SK-N-SH (cell line): ENCODE results near the gene HDAC8. TPM values are rescaled to one million over a fixed set of nuclear protein-coding genes. Genes with fewer than 3 reads are reported as not detected.

ENCODE experiments used
- CTCF ChIA-PET: fragments of 300-600, 350-600 bp; formaldehyde crosslinking; extraction: SDS; loops from one replicate; lab custom pipeline; 2021; lab: Yijun Ruan, JAX
- POLR2A ChIA-PET: fragments of 350-600 bp; sonication (Branson Sonifier 250); formaldehyde crosslinking; extraction: SDS; loops from one replicate; lab custom pipeline; 2020; ENCODE audit warnings: antibody characterized with exemption, inconsistent platforms; lab: Yijun Ruan, JAX
- DNase-seq: peaks from one replicate; pipeline ENCODE4 v3.0.0; 2012
- H2AFZ ChIP-seq: fragments of 200-600 bp; sonication (generic); 2 replicates; pipeline ENCODE4 v1.8.1; 2016; ENCODE audit warnings: antibody characterized with exemption, mild to moderate bottlenecking, low read depth
- H3F3A ChIP-seq: fragments of 200-600 bp; sonication (generic); replicated peaks from 2 replicates; pipeline ENCODE3; 2016; ENCODE audit warnings: antibody characterized with exemption, mild to moderate bottlenecking; ENCODE audit not compliant: insufficient read depth
- H3K27ac ChIP-seq, 2 experiments: fragments of 200-500 bp in 1 of 2; fragments of 200-600 bp in 1 of 2; sonication (Bioruptor generic) in 1 of 2; sonication (generic), shearing (Covaris generic) in 1 of 2; 2 replicates each; pipeline versions ENCODE4 v1.5.1 to v1.6.1; 2014 to 2016; ENCODE audit warnings: low read depth in 2 of 2, inconsistent platforms in 1 of 2, low read length in 1 of 2, mild to moderate bottlenecking in 1 of 2, mixed read lengths in 1 of 2
- H3K27me3 ChIP-seq: fragments of 200-600 bp; sonication (generic), shearing (Covaris generic); 2 replicates; pipeline ENCODE4 v1.6.1; 2016; ENCODE audit warnings: mixed run types; ENCODE audit not compliant: insufficient read depth
- H3K36me3 ChIP-seq, 2 experiments: fragments of 200-500 bp in 1 of 2; fragments of 200-600 bp in 1 of 2; sonication (Bioruptor generic) in 1 of 2; sonication (generic) in 1 of 2; replicated peaks in 1 of 2; 2 replicates each; pipeline versions ENCODE3 to v1.5.1; 2014 to 2016; ENCODE audit warnings: low read length in 1 of 2, mild to moderate bottlenecking in 1 of 2; ENCODE audit not compliant: insufficient read depth in 2 of 2, control insufficient read depth in 1 of 2
- H3K4me1 ChIP-seq, 2 experiments: fragments of 200-500 bp in 1 of 2; fragments of 200-600 bp in 1 of 2; sonication (Bioruptor generic) in 1 of 2; sonication (generic), shearing (Covaris generic) in 1 of 2; 2 replicates each; pipeline versions ENCODE4 v1.5.1 to v1.6.1; 2014 to 2016; ENCODE audit warnings: low read depth in 1 of 2, low read length in 1 of 2, mixed run types in 1 of 2; ENCODE audit not compliant: insufficient read depth in 2 of 2, control insufficient read depth in 1 of 2
- H3K4me2 ChIP-seq: fragments of 200-600 bp; sonication (generic), shearing (Covaris generic); 2 replicates; pipeline ENCODE4 v1.6.1; 2017; ENCODE audit warnings: mixed run types
- H3K4me3 ChIP-seq, 2 experiments: fragments of 200-500 bp in 1 of 2; fragments of 200-600 bp in 1 of 2; sonication (Bioruptor generic) in 1 of 2; sonication (generic), shearing (Covaris generic) in 1 of 2; 2 replicates each; pipeline versions ENCODE4 v1.5.1 to v1.8.1; 2014 to 2016; ENCODE audit warnings: low read depth in 2 of 2, inconsistent platforms in 1 of 2, low read length in 1 of 2, mild to moderate bottlenecking in 1 of 2, mixed read lengths in 1 of 2, moderate library complexity in 1 of 2
- H3K79me2 ChIP-seq: fragments of 200-600 bp; sonication (generic); 2 replicates; pipeline ENCODE4 v1.8.1; 2017; ENCODE audit warnings: mild to moderate bottlenecking; ENCODE audit not compliant: insufficient read depth
- H3K9ac ChIP-seq: fragments of 200-600 bp; sonication (generic); 2 replicates; pipeline ENCODE4 v1.6.1; 2017; ENCODE audit warnings: mixed run types
- H3K9me2 ChIP-seq: fragments of 200-600 bp; sonication (generic); 2 replicates; pipeline ENCODE4 v1.6.1; 2017; ENCODE audit warnings: mixed run types
- H3K9me3 ChIP-seq: fragments of 200-600 bp; sonication (generic); 2 replicates; pipeline ENCODE4 v1.6.1; 2017; ENCODE audit warnings: mixed run types, mild to moderate bottlenecking, moderate library complexity
- H4K20me1 ChIP-seq: fragments of 200-600 bp; sonication (generic); 2 replicates; pipeline ENCODE4 v1.6.1; 2017; ENCODE audit warnings: mild to moderate bottlenecking, mixed run types; ENCODE audit not compliant: insufficient read depth
- CHD2 ChIP-seq: fragments of 150-350 bp; IDR thresholded peaks from 2 replicates; pipeline ENCODE4 v1.6.1; 2018; ENCODE audit warnings: low read length; ENCODE audit not compliant: partially characterized antibody
- EZH2phosphoT487 ChIP-seq: fragments of 200-600 bp; sonication (generic); IDR thresholded peaks from 2 replicates; pipeline ENCODE4 v1.6.1; 2017; ENCODE audit warnings: low read depth, mixed run types, mild to moderate bottlenecking, antibody characterized with exemption, moderate library complexity, borderline replicate concordance
- FOSL2 ChIP-seq: IDR thresholded peaks from 2 replicates; pipeline ENCODE4 v1.4.0; 2012; ENCODE audit warnings: low read depth, mild to moderate bottlenecking, moderate library complexity, borderline replicate concordance
- FOXM1 ChIP-seq: IDR thresholded peaks from 2 replicates; pipeline ENCODE4 v1.4.0; 2012; ENCODE audit warnings: low read depth, mild to moderate bottlenecking
- GABPA ChIP-seq: IDR thresholded peaks from 2 replicates; pipeline ENCODE4 v1.4.0; 2012; ENCODE audit warnings: low read depth, mild to moderate bottlenecking
- GATA2 ChIP-seq: sonication (generic); formaldehyde crosslinking; IDR thresholded peaks from 2 replicates; pipeline ENCODE4 v1.5.0; 2020; ENCODE audit warnings: mild to moderate bottlenecking, missing genetic modification reagents
- NFIC ChIP-seq: IDR thresholded peaks from 2 replicates; pipeline ENCODE4 v1.4.0; 2012; ENCODE audit warnings: borderline replicate concordance
- POLR2AphosphoS5 ChIP-seq: IDR thresholded peaks from 2 replicates; pipeline ENCODE4 v1.6.1; 2012; ENCODE audit warnings: low read depth, low read length
- RAD21 ChIP-seq: IDR thresholded peaks from 2 replicates; pipeline ENCODE4 v1.6.1; 2012; ENCODE audit warnings: mild to moderate bottlenecking, low read length
- SIN3A ChIP-seq: IDR thresholded peaks from 2 replicates; pipeline ENCODE4 v1.6.1; 2012; ENCODE audit warnings: low read depth, mild to moderate bottlenecking, low read length, moderate library complexity, borderline replicate concordance
- SMC3 ChIP-seq: IDR thresholded peaks from 2 replicates; pipeline ENCODE4 v1.6.1; 2012; ENCODE audit warnings: low read depth, low read length, improper control_type of control experiment
- whole genome bisulfite sequencing: methylation state at CpG from one replicate; pipeline ENCODE4 v1.1.6; 2017; ENCODE audit warnings: low lambda C conversion rate; 5-methylcytosine and 5-hydroxymethylcytosine counted together
- polyA plus RNA-seq, 3 experiments: library from polyadenylated mRNA; depleted of rRNA; stranded (reverse); fragments of >200 nt; gene quantifications; 2 replicates each; pipeline ENCODE4 v1.2.3, GENCODE V29; 2012
- TF ChIP-seq, protein P1 (sequence below): IDR thresholded peaks from 2 replicates; pipeline ENCODE4 v1.4.0; 2012; ENCODE audit warnings: low read depth, borderline replicate concordance
- TF ChIP-seq, protein P2 (sequence below): fragments of 200-600 bp; sonication (generic); IDR thresholded peaks from 2 replicates; pipeline ENCODE4 v1.6.1; 2017; ENCODE audit warnings: antibody characterized with exemption, mild to moderate bottlenecking, moderate library complexity
- TF ChIP-seq, protein P3 (sequence below): fragments of 150-350 bp; IDR thresholded peaks from 2 replicates; pipeline ENCODE4 v1.6.1; 2016; ENCODE audit warnings: mild to moderate bottlenecking, low read depth, low read length
- TF ChIP-seq, protein P4 (sequence below): IDR thresholded peaks from 2 replicates; pipeline ENCODE4; 2012
- TF ChIP-seq, protein P5 (sequence below): IDR thresholded peaks from 2 replicates; pipeline ENCODE4 v1.6.1; 2012; ENCODE audit warnings: mild to moderate bottlenecking, low read depth, low read length, moderate library complexity
- TF ChIP-seq, protein P6 (sequence below): IDR thresholded peaks from 2 replicates; pipeline ENCODE4 v1.4.0; 2012; ENCODE audit warnings: low read depth
- TF ChIP-seq, protein P7 (sequence below): IDR thresholded peaks from 2 replicates; pipeline ENCODE4 v1.4.0; 2012; ENCODE audit warnings: low read depth, borderline replicate concordance

HDAC8 gene
- polyA plus RNA-seq, 1 of the 3 experiments (the other 2 are of a cell fraction): 30.6 TPM

DNA sequence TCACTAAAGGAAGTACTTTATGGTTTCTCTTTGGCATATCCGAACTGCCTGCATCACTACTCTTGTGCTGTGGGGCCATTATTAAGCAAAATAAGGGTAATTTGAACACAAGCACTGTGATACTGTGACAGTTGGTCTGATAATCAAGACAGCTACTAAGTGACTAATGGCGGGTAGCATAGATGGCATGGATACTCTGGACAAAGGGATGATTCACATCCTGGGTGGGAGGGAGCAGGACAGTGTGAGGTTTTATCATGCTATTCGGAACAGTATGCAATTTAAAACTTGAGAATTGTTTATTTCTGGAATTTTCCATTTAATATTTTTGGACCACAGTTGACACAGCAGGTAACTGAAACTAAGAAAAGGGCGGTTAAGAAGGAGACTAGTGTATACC is 214.3 kb downstream of the HDAC8 start (continued):
- TF ChIP-seq NFIC (no peak), EZH2phosphoT487 (no peak)
- TF ChIP-seq, protein P1, sequence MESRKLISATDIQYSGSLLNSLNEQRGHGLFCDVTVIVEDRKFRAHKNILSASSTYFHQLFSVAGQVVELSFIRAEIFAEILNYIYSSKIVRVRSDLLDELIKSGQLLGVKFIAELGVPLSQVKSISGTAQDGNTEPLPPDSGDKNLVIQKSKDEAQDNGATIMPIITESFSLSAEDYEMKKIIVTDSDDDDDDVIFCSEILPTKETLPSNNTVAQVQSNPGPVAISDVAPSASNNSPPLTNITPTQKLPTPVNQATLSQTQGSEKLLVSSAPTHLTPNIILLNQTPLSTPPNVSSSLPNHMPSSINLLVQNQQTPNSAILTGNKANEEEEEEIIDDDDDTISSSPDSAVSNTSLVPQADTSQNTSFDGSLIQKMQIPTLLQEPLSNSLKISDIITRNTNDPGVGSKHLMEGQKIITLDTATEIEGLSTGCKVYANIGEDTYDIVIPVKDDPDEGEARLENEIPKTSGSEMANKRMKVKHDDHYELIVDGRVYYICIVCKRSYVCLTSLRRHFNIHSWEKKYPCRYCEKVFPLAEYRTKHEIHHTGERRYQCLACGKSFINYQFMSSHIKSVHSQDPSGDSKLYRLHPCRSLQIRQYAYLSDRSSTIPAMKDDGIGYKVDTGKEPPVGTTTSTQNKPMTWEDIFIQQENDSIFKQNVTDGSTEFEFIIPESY: no peak
- TF ChIP-seq, all 33 proteins: peak for 6

DNA sequence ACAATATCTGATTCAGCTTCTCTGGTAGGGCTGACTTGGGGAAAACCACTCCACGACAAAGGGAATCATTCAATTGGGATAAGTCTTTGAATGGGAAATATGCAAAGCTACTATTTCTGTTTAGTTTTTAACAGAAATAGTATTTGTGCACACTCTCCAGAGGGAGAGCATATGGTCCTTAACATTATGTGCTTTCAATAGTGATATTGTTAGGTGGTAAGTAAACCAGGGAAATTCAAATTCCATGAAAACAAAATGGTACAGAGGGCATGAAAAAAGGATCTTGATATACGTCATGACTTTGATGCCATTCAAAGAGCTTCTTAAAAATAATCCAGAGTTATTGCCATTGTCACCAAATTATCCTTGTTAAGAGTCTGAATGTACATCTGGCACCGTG is 219.9 kb downstream of the HDAC8 start:
- Histone ChIP-seq H3K9me3 (no peaks in the 10 kb centered on the region), H3K4me2 (no peak overlapping the region), H3K36me3 (peaks cover 8 to 19% of the 10 kb centered on the region in 2 experiments), H3K9me2 (no peaks in the 10 kb centered on the region), H4K20me1 (no peaks in the 10 kb centered on the region), H3K4me3 (no peak overlapping the region), H2AFZ (no peak overlapping the region), H3F3A (no peaks in the 10 kb centered on the region), H3K27ac (no peak overlapping the region), H3K4me1 (no peaks in the 10 kb centered on the region; a peak in 2 of 4 replicates), H3K27me3 (no peaks in the 10 kb centered on the region), H3K79me2 (no peaks in the 10 kb centered on the region), H3K9ac (no peak overlapping the region)
- no peak for DNase-seq
- CTCF ChIA-PET: no interaction called here
- WGBS: 84% methylated on average over 3 of the region's 3 CpGs
- TF ChIP-seq NFIC (no peak), EZH2phosphoT487 (no peak), SMC3 (no peak), GABPA (no peak), GATA2 (CRISPR knock-in tag) (no peak), FOSL2 (no peak), FOXM1 (no peak), RAD21 (no peak), CHD2 (no peak), POLR2AphosphoS5 (no peak), SIN3A (no peak)
- TF ChIP-seq, protein P2, sequence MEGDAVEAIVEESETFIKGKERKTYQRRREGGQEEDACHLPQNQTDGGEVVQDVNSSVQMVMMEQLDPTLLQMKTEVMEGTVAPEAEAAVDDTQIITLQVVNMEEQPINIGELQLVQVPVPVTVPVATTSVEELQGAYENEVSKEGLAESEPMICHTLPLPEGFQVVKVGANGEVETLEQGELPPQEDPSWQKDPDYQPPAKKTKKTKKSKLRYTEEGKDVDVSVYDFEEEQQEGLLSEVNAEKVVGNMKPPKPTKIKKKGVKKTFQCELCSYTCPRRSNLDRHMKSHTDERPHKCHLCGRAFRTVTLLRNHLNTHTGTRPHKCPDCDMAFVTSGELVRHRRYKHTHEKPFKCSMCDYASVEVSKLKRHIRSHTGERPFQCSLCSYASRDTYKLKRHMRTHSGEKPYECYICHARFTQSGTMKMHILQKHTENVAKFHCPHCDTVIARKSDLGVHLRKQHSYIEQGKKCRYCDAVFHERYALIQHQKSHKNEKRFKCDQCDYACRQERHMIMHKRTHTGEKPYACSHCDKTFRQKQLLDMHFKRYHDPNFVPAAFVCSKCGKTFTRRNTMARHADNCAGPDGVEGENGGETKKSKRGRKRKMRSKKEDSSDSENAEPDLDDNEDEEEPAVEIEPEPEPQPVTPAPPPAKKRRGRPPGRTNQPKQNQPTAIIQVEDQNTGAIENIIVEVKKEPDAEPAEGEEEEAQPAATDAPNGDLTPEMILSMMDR: no peak
- TF ChIP-seq, protein P3, sequence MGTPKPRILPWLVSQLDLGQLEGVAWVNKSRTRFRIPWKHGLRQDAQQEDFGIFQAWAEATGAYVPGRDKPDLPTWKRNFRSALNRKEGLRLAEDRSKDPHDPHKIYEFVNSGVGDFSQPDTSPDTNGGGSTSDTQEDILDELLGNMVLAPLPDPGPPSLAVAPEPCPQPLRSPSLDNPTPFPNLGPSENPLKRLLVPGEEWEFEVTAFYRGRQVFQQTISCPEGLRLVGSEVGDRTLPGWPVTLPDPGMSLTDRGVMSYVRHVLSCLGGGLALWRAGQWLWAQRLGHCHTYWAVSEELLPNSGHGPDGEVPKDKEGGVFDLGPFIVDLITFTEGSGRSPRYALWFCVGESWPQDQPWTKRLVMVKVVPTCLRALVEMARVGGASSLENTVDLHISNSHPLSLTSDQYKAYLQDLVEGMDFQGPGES: no peak
- TF ChIP-seq, protein P4, sequence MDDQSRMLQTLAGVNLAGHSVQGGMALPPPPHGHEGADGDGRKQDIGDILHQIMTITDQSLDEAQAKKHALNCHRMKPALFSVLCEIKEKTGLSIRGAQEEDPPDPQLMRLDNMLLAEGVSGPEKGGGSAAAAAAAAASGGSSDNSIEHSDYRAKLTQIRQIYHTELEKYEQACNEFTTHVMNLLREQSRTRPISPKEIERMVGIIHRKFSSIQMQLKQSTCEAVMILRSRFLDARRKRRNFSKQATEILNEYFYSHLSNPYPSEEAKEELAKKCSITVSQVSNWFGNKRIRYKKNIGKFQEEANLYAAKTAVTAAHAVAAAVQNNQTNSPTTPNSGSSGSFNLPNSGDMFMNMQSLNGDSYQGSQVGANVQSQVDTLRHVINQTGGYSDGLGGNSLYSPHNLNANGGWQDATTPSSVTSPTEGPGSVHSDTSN: no peak
- TF ChIP-seq, protein P5, sequence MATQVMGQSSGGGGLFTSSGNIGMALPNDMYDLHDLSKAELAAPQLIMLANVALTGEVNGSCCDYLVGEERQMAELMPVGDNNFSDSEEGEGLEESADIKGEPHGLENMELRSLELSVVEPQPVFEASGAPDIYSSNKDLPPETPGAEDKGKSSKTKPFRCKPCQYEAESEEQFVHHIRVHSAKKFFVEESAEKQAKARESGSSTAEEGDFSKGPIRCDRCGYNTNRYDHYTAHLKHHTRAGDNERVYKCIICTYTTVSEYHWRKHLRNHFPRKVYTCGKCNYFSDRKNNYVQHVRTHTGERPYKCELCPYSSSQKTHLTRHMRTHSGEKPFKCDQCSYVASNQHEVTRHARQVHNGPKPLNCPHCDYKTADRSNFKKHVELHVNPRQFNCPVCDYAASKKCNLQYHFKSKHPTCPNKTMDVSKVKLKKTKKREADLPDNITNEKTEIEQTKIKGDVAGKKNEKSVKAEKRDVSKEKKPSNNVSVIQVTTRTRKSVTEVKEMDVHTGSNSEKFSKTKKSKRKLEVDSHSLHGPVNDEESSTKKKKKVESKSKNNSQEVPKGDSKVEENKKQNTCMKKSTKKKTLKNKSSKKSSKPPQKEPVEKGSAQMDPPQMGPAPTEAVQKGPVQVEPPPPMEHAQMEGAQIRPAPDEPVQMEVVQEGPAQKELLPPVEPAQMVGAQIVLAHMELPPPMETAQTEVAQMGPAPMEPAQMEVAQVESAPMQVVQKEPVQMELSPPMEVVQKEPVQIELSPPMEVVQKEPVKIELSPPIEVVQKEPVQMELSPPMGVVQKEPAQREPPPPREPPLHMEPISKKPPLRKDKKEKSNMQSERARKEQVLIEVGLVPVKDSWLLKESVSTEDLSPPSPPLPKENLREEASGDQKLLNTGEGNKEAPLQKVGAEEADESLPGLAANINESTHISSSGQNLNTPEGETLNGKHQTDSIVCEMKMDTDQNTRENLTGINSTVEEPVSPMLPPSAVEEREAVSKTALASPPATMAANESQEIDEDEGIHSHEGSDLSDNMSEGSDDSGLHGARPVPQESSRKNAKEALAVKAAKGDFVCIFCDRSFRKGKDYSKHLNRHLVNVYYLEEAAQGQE: no peak
- TF ChIP-seq, protein P6, sequence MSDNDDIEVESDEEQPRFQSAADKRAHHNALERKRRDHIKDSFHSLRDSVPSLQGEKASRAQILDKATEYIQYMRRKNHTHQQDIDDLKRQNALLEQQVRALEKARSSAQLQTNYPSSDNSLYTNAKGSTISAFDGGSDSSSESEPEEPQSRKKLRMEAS: no peak
- TF ChIP-seq, protein P7, sequence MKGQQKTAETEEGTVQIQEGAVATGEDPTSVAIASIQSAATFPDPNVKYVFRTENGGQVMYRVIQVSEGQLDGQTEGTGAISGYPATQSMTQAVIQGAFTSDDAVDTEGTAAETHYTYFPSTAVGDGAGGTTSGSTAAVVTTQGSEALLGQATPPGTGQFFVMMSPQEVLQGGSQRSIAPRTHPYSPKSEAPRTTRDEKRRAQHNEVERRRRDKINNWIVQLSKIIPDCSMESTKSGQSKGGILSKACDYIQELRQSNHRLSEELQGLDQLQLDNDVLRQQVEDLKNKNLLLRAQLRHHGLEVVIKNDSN: no peak
- POLR2A ChIA-PET: no interaction called here
